ENCODE measurements around the gene IFNAR2.

- no peak for TF ChIP-seq MEIS1 (CRISPR knock-in tag; IDR thresholded peaks at IDR 0.05; ENCODE audit: borderline replicate concordance)
- no peak for TF ChIP-seq CTCF (tag by site-specific recombination; IDR thresholded peaks at IDR 0.05)
- TF ChIP-seq ZNF677 (tag by site-specific recombination; IDR thresholded peaks at IDR 0.05) = no peak
- no peak for TF ChIP-seq ZNF580 (tag by site-specific recombination; IDR thresholded peaks at IDR 0.05)
Measured at GRCh38 chr21:33202464-33203363, 27.0 kb upstream of the IFNAR2 start.
